Endothelial cell of umbilical vein (primary cell): ENCODE results near the gene RPS6KA4.

Experiments used
- EZH2 ChIP-seq: IDR thresholded peaks from 2 replicates; pipeline ENCODE4 v1.6.1; 2012; ENCODE audit warnings: borderline replicate concordance, low read depth, mild to moderate bottlenecking, moderate library complexity, low read length, inconsistent platforms; ENCODE audit not compliant: severe bottlenecking
- FOS ChIP-seq: IDR thresholded peaks from 2 replicates; pipeline ENCODE4 v1.6.1; 2011; ENCODE audit warnings: mild to moderate bottlenecking, low read length, moderate library complexity, borderline replicate concordance; ENCODE audit not compliant: insufficient read depth
- JUN ChIP-seq: IDR thresholded peaks from 2 replicates; pipeline ENCODE4 v1.6.1; 2011; ENCODE audit warnings: borderline replicate concordance, low read depth; ENCODE audit not compliant: insufficient read length, insufficient read depth
- MYC ChIP-seq: IDR thresholded peaks from one replicate; pipeline ENCODE4 v1.6.1; 2011; ENCODE audit warnings: mild to moderate bottlenecking, low read depth, low read length
- POLR2A ChIP-seq: IDR thresholded peaks from 2 replicates; pipeline ENCODE4 v1.6.1; 2012; ENCODE audit warnings: low read depth, mild to moderate bottlenecking, control low read depth, low read length
- POLR2AphosphoS5 ChIP-seq: IDR thresholded peaks from 2 replicates; pipeline ENCODE4 v1.6.1; 2012; ENCODE audit warnings: low read depth, mild to moderate bottlenecking, control low read depth, low read length, moderate library complexity; ENCODE audit not compliant: insufficient read depth
- TF ChIP-seq, protein P1 (sequence below), 2 donors: IDR thresholded peaks; 1 replicate in 1 of 2; 2 replicates in 1 of 2; pipeline ENCODE4 v1.5.1; 2011; ENCODE audit warnings: low read length in 2 of 2, mild to moderate bottlenecking in 2 of 2, moderate library complexity in 2 of 2, control low read depth in 1 of 2, inconsistent platforms in 1 of 2, low read depth in 1 of 2; ENCODE audit not compliant: insufficient read depth in 1 of 2; ENCODE audit errors: extremely low read depth in 1 of 2
- TF ChIP-seq, protein P2 (sequence below): IDR thresholded peaks from 2 replicates; pipeline ENCODE4 v1.6.1; 2011; ENCODE audit not compliant: insufficient read depth, insufficient read length

DNA sequence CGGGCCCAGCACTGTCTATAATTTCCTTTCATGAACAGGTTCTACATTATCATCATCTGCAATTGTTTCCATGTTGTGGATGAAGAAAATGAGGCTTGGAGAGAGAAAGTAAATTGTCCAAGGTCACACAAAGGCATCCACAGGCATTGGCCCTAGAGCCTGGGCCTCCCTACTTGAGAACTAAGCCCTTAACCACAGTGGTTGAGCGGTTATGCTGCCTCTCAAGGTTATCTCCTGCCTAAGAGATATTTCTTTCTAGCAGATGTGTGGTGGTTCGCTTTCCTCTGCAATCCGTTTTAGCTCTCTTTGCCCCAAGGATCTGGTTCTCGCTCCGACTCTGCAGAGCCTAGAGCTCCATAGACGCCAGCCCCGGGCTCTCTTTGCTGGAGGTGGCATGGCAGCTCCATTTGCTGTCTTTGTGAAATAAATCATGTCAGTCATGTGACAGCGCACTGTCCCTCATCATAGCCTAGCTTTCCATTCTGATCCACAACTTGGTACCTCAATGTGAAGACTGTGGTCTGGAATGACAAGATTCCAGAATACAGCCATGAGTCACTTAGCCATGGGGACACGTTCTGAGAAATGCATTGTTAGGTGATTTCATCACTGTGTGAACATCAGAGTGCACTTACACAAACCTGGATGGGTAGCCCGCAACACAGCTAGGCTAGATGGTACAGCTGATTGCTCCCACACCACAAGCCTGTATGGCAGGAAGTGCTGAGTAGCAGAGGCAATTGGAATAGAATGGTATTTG lies 27.2 kb downstream of the RPS6KA4 start:
- TF ChIP-seq, protein P1, sequence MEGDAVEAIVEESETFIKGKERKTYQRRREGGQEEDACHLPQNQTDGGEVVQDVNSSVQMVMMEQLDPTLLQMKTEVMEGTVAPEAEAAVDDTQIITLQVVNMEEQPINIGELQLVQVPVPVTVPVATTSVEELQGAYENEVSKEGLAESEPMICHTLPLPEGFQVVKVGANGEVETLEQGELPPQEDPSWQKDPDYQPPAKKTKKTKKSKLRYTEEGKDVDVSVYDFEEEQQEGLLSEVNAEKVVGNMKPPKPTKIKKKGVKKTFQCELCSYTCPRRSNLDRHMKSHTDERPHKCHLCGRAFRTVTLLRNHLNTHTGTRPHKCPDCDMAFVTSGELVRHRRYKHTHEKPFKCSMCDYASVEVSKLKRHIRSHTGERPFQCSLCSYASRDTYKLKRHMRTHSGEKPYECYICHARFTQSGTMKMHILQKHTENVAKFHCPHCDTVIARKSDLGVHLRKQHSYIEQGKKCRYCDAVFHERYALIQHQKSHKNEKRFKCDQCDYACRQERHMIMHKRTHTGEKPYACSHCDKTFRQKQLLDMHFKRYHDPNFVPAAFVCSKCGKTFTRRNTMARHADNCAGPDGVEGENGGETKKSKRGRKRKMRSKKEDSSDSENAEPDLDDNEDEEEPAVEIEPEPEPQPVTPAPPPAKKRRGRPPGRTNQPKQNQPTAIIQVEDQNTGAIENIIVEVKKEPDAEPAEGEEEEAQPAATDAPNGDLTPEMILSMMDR (IDR thresholded peaks at IDR 0.05; ENCODE audit: extremely low read depth in 1 of 2, insufficient read depth in 1 of 2, low read depth in 1 of 2, low read length in 2 of 2), result no peak
- TF ChIP-seq EZH2 (no peak), POLR2A (no peak), POLR2AphosphoS5 (no peak), FOS (no peak), MYC (no peak), JUN (no peak)
- TF ChIP-seq, protein P2, sequence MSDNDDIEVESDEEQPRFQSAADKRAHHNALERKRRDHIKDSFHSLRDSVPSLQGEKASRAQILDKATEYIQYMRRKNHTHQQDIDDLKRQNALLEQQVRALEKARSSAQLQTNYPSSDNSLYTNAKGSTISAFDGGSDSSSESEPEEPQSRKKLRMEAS, result no peak
